HepG2 (cell line): ENCODE measurements around the gene TPO. TPM values are rescaled to one million over a fixed set of nuclear protein-coding genes. Genes with fewer than 3 reads are reported as not detected.
A peak's percentile ranks its signal among the peaks of the same experiment; 100 is the strongest.

ENCODE experiments used
- ATAC-seq: fragments of 200-7000 bp; cut with Tn5 transposase; 3 replicates; pipeline ENCODE4 v1.9.1; 2020; ENCODE audit warnings: mild to moderate bottlenecking, moderate library complexity
- BruUV-seq: library from RNA; stranded (reverse); fragments of 400-500 nt; replicated peaks from 2 replicates; lab custom pipeline; 2021; lab: Mats Ljungman, UMichigan
- CTCF ChIA-PET: fragments of 300-600 bp; formaldehyde crosslinking; extraction: SDS; loops from one replicate; lab custom pipeline; 2021; ENCODE audit warnings: low total read pairs, inconsistent platforms, low intra/inter-chr PET ratio; lab: Yijun Ruan, JAX
- POLR2A ChIA-PET: fragments of 350-600 bp; sonication (Branson Sonifier 250); formaldehyde crosslinking; loops from one replicate; lab custom pipeline; 2020; ENCODE audit warnings: antibody characterized with exemption, inconsistent platforms; lab: Yijun Ruan, JAX
- DNase-seq: peaks from one replicate; pipeline ENCODE4 v3.0.0-alpha.2; 2015; ENCODE audit warnings: low spot score
- FAIRE-seq: peaks from 3 replicates; lab custom pipeline; 2011; peaks lifted over from hg19 to GRCh38; lab: Jason Lieb, UNC
- H2AFZ ChIP-seq: one replicate; pipeline ENCODE4 v1.6.1; 2011; ENCODE audit warnings: low read length, inconsistent platforms
- H3K27ac ChIP-seq: fragments of 300-600 bp; 3 replicates; pipeline ENCODE4 v1.8.0; 2011; ENCODE audit warnings: mixed run types, mild to moderate bottlenecking, mixed read lengths, low read length, inconsistent platforms; ENCODE audit not compliant: insufficient read depth; ENCODE audit errors: extremely low read length
- H3K27me3 ChIP-seq, 2 experiments: fragments of 200-600 bp in 1 of 2; 2 replicates in 1 of 2; 3 replicates in 1 of 2; pipeline versions ENCODE4 v1.6.0 to v1.8.0; 2011; ENCODE audit warnings: low read length in 2 of 2, mild to moderate bottlenecking in 2 of 2, moderate library complexity in 2 of 2, inconsistent platforms in 1 of 2; ENCODE audit not compliant: insufficient read depth in 2 of 2, control insufficient read depth in 1 of 2
- H3K36me3 ChIP-seq, 2 experiments: fragments of 200-600 bp in 1 of 2; replicated peaks in 1 of 2; 2 replicates in 1 of 2; 3 replicates in 1 of 2; pipeline versions ENCODE4 v1.5.1 to v1.8.0; 2011; ENCODE audit warnings: low read length in 2 of 2, inconsistent platforms in 1 of 2; ENCODE audit not compliant: insufficient read depth in 2 of 2, control insufficient read depth in 1 of 2
- H3K4me1 ChIP-seq: 2 replicates; pipeline ENCODE4 v1.5.1; 2012; ENCODE audit warnings: low read length, inconsistent platforms; ENCODE audit not compliant: insufficient read depth
- H3K4me2 ChIP-seq: 2 replicates; pipeline ENCODE4 v1.6.0; 2011; ENCODE audit warnings: low read depth, low read length, inconsistent platforms
- H3K4me3 ChIP-seq, 3 experiments: fragments of 200-600 bp in 1 of 3; sonication (generic), shearing (Covaris generic) in 1 of 3; replicated peaks in 1 of 3; 2 replicates each; pipeline ENCODE4 v1.5.1; 2011 to 2016; ENCODE audit warnings: low read length in 3 of 3, inconsistent platforms in 2 of 3, low read depth in 2 of 3, mild to moderate bottlenecking in 2 of 3, control low read depth in 1 of 3, mixed read lengths in 1 of 3; ENCODE audit not compliant: insufficient read depth in 1 of 3
- H3K79me2 ChIP-seq: one replicate; pipeline ENCODE4 v1.6.1; 2011; ENCODE audit warnings: low read length, inconsistent platforms; ENCODE audit not compliant: insufficient read depth
- H3K9ac ChIP-seq: 2 replicates; pipeline ENCODE4 v1.6.0; 2011; ENCODE audit warnings: mild to moderate bottlenecking, low read depth, low read length, inconsistent platforms; ENCODE audit not compliant: insufficient read depth
- H3K9me3 ChIP-seq: 2 replicates; pipeline ENCODE4 v1.5.1; 2012; ENCODE audit warnings: mild to moderate bottlenecking, low read length
- H4K20me1 ChIP-seq: 2 replicates; pipeline ENCODE4 v1.6.0; 2011; ENCODE audit warnings: inconsistent platforms, mild to moderate bottlenecking, low read length, moderate library complexity; ENCODE audit not compliant: insufficient read depth
- MNT ChIP-seq: fragments of 450-650 bp; IDR thresholded peaks from 2 replicates; pipeline ENCODE4 v1.6.1; 2016
- PRPF4 ChIP-seq: fragments of 200-400 bp; formaldehyde crosslinking; IDR thresholded peaks from 2 replicates; pipeline ENCODE4 v1.6.1; 2016; ENCODE audit warnings: low read length, low read depth; ENCODE audit not compliant: poor library complexity, severe bottlenecking
- RAD51 ChIP-seq: fragments of 450-650 bp; IDR thresholded peaks from 2 replicates; pipeline ENCODE4 v1.6.1; 2016; ENCODE audit warnings: borderline replicate concordance
- SOX5 ChIP-seq: IDR thresholded peaks from 2 replicates; pipeline ENCODE4 v1.6.1; 2016; ENCODE audit warnings: borderline replicate concordance
- SYNCRIP ChIP-seq: fragments of 200-400 bp; formaldehyde crosslinking; IDR thresholded peaks from 2 replicates; pipeline ENCODE4 v1.6.1; 2018; ENCODE audit warnings: mild to moderate bottlenecking, low read depth, low read length; ENCODE audit not compliant: insufficient read depth
- ZFYVE20 ChIP-seq: sonication (generic); formaldehyde crosslinking; IDR thresholded peaks from 2 replicates; pipeline ENCODE4 v1.8.0; 2023; ENCODE audit warnings: low read depth, mild to moderate bottlenecking, moderate library complexity, missing genetic modification reagents, borderline replicate concordance
- ZMYM3 ChIP-seq: sonication (generic); formaldehyde crosslinking; IDR thresholded peaks from 2 replicates; pipeline ENCODE4 v1.5.1; 2020; ENCODE audit warnings: mild to moderate bottlenecking, missing genetic modification reagents
- ZNF260 ChIP-seq: sonication (generic); formaldehyde crosslinking; IDR thresholded peaks from 2 replicates; pipeline ENCODE4 v1.4.0; 2020; ENCODE audit warnings: missing genetic modification reagents, low read depth, mild to moderate bottlenecking, borderline replicate concordance
- ZNF33B ChIP-seq: sonication (generic); formaldehyde crosslinking; IDR thresholded peaks from 2 replicates; pipeline ENCODE4 v1.5.1; 2020; ENCODE audit warnings: mild to moderate bottlenecking, missing genetic modification reagents
- ZNF543 ChIP-seq: sonication (generic); formaldehyde crosslinking; IDR thresholded peaks from 2 replicates; pipeline ENCODE4 v1.4.0; 2020; ENCODE audit warnings: mild to moderate bottlenecking, missing genetic modification reagents
- ZNF724P ChIP-seq: sonication (generic); formaldehyde crosslinking; IDR thresholded peaks from 2 replicates; pipeline ENCODE4 v1.8.0; 2022; ENCODE audit warnings: missing genetic modification reagents, borderline replicate concordance
- ZSCAN31 ChIP-seq: sonication (generic); formaldehyde crosslinking; IDR thresholded peaks from 2 replicates; pipeline ENCODE4 v1.5.0; 2020; ENCODE audit warnings: low read depth, mild to moderate bottlenecking, missing genetic modification reagents
- WGBS: methylation state at CpG from one replicate; pipeline ENCODE4 v1.1.6; 2017; ENCODE audit warnings: low lambda C conversion rate; 5-methylcytosine and 5-hydroxymethylcytosine counted together
- in situ Hi-C: cut with HindIII; loops from 2 replicates; pipeline ENCODE4 v1.10.0; 2017; ENCODE audit warnings: low pct_unique_long_range_greater_than_20kb; ENCODE audit not compliant: extremely low pct_ligation_motif_present
- intact Hi-C: fragments of 100-400 bp; cut with micrococcal nuclease; formaldehyde crosslinking; loops from one replicate; pipeline ENCODE4 v1.10.0; 2022; ENCODE audit not compliant: unreplicated experiment
- polyA plus RNA-seq, 8 experiments: library from polyadenylated mRNA; depleted of rRNA in 3 of 8; stranded (reverse) in 7 of 8; unstranded in 1 of 8; fragments of >200 nt; fragmentation: Illumina TruSeq in 4 of 8; extraction: Trizol in 4 of 8; gene quantifications; 2 replicates each; pipeline versions ENCODE4 v1.2.1 to v1.2.3, GENCODE V29; 2011 to 2016; ENCODE audit warnings: low read depth in 4 of 8, missing spikeins in 1 of 8, mixed read lengths in 1 of 8; ENCODE audit not compliant: insufficient read depth in 1 of 8
- total RNA-seq, 5 experiments: library from RNA; depleted of rRNA; stranded (reverse); fragments of >200 nt; fragmentation: Illumina TruSeq; extraction: Trizol; gene quantifications; 2 replicates each; pipeline ENCODE4 v1.2.3, GENCODE V29; 2016; ENCODE audit warnings: low read depth in 1 of 5

TPO gene
- total and polyA plus RNA-seq, 2 of the 13 experiments (the other 11 are each of a cell fraction or from before 2014, with no cell fraction given) = not detected

- TF ChIP-seq ZNF724P (CRISPR knock-in tag) (no peak), SOX5 (CRISPR knock-in tag) (no peak), ZFYVE20 (no peak), ZNF543 (no peak), ZSCAN31 (CRISPR knock-in tag) (no peak), ZMYM3 (no peak), PRPF4 (no peak), RAD51 (no peak)
Measured at GRCh38 chr2:1406434-1406833, 6.8 kb upstream of the TPO start (continued).

GRCh38 chr2:1407950-1408675 is 5.2 kb upstream of the TPO start:
- WGBS = 8% methylated on average over 16 of the region's 16 CpGs
- Histone ChIP-seq H4K20me1 (no peaks in the 10 kb centered on the region), H3K27ac (no peak overlapping the region), H3K4me1 (no peaks in the 10 kb centered on the region), H2AFZ (no peak overlapping the region), H3K4me3 (no peak overlapping the region), H3K36me3 (no peaks in the 10 kb centered on the region), H3K27me3 (peaks cover 2 to 45% of the 10 kb centered on the region in 2 experiments; a peak in 4 of 5 replicates), H3K4me2 (no peak overlapping the region)
- POLR2A ChIA-PET = no interaction called here
- FAIRE-seq (no peak), ATAC-seq (no peak)
- no TSS peak for BruUV-seq
- in situ Hi-C loops (no loop called here), intact Hi-C loops (no loop called here)
- CTCF ChIA-PET = no interaction called here
- TF ChIP-seq SYNCRIP (no peak), ZNF33B (CRISPR knock-in tag) (no peak), MNT (peak; percentile 19; the same call in 1 of the 2 replicates), ZNF260 (no peak)
- TF ChIP-seq, all 625 proteins: peak for 1
- Histone ChIP-seq H3K9me3 (no peaks in the 10 kb centered on the region), H3K79me2 (no peaks in the 10 kb centered on the region), H3K9ac (no peak overlapping the region)
- no peak for DNase-seq
